ENCODE results near the gene LAMB4.

- TF ChIP-seq CTCF (IDR thresholded peaks at IDR 0.05; ENCODE audit: low read length) (no peak), EZH2 (optimal IDR thresholded peaks at IDR 0.05; ENCODE audit: low read depth, low read length) (no peak), EZH2phosphoT487 (IDR thresholded peaks at IDR 0.05; ENCODE audit: low read length) (no peak)
Observed at GRCh38 chr7:108004220-108005142, 125.7 kb downstream of the LAMB4 start.
